Occipital lobe (tissue), 2 donors: ENCODE data around the gene PCGF5. TPM values are rescaled to one million over a fixed set of nuclear protein-coding genes. Genes with fewer than 3 reads are reported as not detected.
A peak's percentile ranks its signal among the peaks of the same experiment; 100 is the strongest.
"Not testable (repeated sequence)": the region's sequence is repeated elsewhere in the genome, so short reads cannot be mapped to it uniquely, and the experiment has no call there.

Experiments used
- DNase-seq: peaks from one replicate; lab custom pipeline; 2025; lab: John Stamatoyannopoulos, UW
- total RNA-seq: library from RNA; depleted of rRNA; stranded (reverse); fragments of >200 nt; gene quantifications from one replicate; pipeline ENCODE4 v1.2.3, GENCODE V29; 2014

Gene PCGF5
- total RNA-seq, 1 donor from 2014 or later: 30.7 TPM

GRCh38 chr10:91210014-91210413, 10.4 kb upstream of the PCGF5 start:
- DNase-seq: no peak

DNA sequence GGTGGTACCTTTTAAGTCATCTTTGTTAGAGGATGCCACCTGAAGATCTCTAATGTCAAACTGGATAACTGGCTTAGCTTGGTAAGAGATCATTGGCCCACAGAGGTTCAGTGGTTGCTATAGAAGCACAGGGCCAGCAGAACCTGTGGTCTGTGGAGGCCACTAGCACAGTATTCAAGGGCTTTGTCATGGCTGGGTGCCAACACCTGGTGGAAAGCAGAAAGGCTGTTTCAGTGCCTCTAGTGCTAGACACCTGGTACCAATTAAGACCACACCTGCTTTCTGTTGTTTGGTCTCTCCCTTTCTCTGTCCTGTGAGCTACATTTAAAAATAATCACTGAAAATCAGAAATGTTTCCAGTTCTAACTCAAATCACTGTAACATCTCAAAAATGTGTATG, 10.0 kb upstream of the PCGF5 start:
- no peak for DNase-seq

- DNase-seq: no peak
Measured at GRCh38 chr10:91211675-91212074, 8.8 kb upstream of the PCGF5 start.

GRCh38 chr10:91214911-91215310, 5.6 kb upstream of the PCGF5 start:
- no peak for DNase-seq

GRCh38 chr10:91215384-91215783, 5.1 kb upstream of the PCGF5 start:
- DNase-seq: no peak

GRCh38 chr10:91219371-91220193, 881 bp upstream of the PCGF5 start:
- no peak for DNase-seq

GRCh38 chr10:91220954-91221675, 652 bp downstream of the PCGF5 start:
- no peak for DNase-seq

DNA sequence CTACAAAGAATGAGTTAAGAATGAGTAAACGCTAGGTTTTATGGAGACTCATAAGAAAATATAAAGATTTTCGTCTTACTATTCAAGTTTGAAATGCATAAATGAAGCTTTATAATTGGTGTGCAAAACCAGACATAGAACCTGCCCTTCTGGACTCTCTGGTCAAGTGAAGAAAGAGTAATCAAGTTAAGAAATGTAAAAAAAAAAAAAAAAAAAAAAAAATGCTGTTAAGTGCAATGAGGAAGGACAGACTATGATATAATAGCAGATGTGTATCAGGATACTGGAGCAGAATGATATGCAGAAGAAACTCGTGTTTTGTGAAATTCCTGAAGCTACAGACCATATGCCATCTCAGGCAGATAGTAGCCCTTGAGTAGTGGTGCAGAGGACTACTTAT, 5.6 kb downstream of the PCGF5 start:
- no peak for DNase-seq

DNA sequence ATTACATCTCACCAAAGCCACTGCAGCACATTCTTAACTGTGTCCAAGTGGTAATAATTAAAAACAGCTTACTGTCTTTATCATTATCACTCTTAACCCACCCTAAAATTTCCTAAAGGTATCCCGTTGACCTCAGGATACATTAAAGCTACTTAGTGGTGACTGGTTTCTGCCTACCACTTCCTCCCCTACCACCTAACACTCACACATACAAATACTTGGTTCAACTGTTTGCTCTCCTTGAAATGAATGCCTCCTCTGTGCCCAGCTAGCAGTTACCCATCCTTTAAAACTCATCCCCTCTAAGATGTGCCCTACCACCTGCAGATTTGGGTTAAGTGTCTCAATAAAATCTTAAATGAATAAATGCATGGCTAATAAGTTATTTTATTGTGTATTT, 7.1 kb downstream of the PCGF5 start:
- DNase-seq: no peak

DNA sequence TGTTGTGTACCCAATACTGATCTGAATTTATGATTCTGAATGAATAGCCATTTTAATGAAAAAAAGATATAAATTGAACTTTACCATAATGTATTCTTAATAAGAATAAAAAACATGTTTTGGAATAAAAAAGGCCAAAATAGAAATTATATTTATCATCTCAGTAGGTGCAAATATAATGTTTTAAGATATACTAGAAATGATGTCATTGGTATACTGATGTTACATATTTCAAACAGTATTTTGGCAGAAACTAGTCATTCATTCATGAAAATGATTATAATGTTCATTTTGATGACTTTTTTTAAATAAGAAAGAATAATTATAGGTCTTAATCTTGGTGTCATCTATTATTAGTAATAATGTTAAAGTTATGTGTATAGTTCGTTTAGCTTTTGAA, 9.2 kb downstream of the PCGF5 start:
- DNase-seq: no peak

- no peak for DNase-seq
Measured at GRCh38 chr10:91238191-91238590, 17.7 kb downstream of the PCGF5 start.

- no peak for DNase-seq
Measured at GRCh38 chr10:91239789-91240188, 19.3 kb downstream of the PCGF5 start.

- DNase-seq: no peak
Measured at GRCh38 chr10:91242940-91243339, 22.5 kb downstream of the PCGF5 start.

DNA sequence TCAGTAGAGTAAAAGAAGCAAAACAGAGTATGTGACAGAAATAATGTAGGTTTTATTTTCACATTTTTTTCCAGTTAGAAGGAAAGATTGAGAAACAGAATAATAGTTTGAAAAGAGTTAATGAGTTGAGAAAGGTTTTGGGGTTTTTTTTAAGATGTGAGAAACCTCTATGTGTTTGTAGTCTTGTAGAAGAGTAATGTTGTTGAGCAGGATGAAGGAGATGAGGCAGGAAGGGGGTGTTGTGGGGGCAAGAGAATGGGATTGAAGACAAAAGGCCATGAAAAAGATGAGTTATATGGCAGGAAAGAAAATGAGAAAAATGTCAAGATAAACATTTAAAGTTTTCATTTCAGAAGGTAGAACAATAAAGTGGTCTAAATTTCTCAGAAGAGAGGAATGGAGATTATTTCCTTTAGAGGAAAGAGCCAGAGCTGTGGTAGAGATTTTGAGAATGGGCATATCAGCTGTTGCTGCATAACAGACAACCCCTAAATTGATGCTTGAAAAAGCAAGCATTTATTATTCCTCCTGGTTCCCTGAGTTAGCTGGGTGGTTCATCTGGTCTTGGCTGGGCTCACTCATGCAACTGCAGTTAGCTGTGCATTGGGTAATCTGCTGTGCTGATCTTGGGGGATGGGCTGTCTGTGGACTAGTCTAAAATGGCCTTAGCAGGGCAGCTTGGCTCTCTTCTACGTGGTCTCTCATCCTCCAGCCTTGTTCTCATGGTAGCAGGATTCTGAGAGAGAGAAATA, 27.1 kb downstream of the PCGF5 start:
- DNase-seq: no peak

DNA sequence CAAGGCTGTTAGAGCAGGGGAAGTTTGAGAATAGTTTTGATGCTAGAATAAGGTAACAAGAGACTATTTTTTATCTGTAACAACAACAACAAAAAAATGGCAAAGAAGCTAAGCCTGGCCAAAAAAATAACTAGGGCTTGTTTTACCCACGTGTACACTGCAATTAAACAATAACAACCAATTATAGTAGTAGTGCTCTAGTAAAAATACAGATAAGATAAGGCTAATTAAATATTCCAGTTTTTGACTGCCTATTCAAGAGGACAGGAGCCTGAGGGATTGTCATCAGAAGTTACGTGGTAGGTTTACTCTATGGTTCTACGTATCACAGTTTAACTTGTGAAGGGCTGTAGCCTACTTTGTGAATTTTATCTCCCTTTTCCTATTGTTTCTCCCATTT, 29.2 kb downstream of the PCGF5 start:
- DNase-seq: no peak

DNA sequence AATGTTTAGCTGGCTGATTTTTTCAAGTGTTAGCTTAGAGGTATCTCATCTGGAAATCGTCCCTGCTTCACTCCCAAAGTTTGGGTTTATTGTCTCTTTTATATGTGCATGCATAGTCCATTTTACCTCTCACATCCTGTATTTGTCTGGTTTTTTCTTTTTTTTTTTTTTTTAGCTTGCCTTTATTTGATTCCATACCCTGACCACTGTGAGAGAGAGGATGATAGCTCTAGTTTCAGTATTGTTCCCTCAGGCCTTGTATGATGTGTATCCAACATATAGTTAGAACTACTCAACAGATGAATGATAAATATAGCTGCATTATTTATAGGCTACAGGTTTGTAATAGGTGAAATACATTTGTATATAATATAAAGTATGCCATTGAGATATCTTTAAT, 29.9 kb downstream of the PCGF5 start:
- DNase-seq: no peak

- DNase-seq: peak; percentile 42
Measured at GRCh38 chr10:91251430-91252056, 31.1 kb downstream of the PCGF5 start.

GRCh38 chr10:91253300-91253699, 32.8 kb downstream of the PCGF5 start:
- no peak for DNase-seq

DNA sequence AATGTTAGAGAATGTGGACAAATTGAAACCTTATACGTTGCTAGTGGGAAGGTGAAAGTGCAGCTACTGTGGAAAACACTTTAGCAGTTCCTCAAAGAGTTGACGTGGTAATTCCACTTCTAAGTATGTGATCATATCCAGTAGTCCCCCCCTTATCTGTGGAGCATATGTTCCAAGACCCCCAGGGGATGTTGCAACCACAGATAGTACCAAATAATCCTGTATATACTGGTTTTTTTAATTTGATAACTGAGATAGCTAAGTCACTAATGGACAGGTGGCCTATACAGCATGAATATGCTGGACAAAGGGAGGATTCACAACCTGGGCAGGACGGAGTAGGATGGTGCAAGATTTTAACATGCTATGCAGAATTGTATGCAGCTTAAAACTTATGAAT, 36.8 kb downstream of the PCGF5 start:
- DNase-seq: no peak

- not testable (repeated sequence) for DNase-seq
Measured at GRCh38 chr10:91260417-91260816, 40.0 kb downstream of the PCGF5 start.

GRCh38 chr10:91271886-91272285, 51.4 kb downstream of the PCGF5 start:
- DNase-seq: no peak
